Measurements from ENCODE around the gene EFHC2.

Gene EFHC2

GRCh38 chrX:44343412-44344141, at the start of gene EFHC2:
TSS of gene EFHC2 (minus strand) at chrX:44343672. CDS start at chrX:44343588, 84 bp downstream.
- no peak for DNase-seq (ENCODE audit: low spot score)

GRCh38 chrX:44392767-44393166, 49.3 kb upstream of the EFHC2 start:
- no peak for DNase-seq (ENCODE audit: low spot score)

GRCh38 chrX:44384688-44385338, 41.3 kb upstream of the EFHC2 start:
- DNase-seq (ENCODE audit: low spot score), result no peak

- DNase-seq (ENCODE audit: low spot score), result no peak
These were observed 39.4 kb upstream of the EFHC2 start for GRCh38 chrX:44382871-44383270.

GRCh38 chrX:44352758-44353157, 9.3 kb upstream of the EFHC2 start:
- DNase-seq (ENCODE audit: low spot score), result no peak

GRCh38 chrX:44349561-44349960, 6.1 kb upstream of the EFHC2 start:
- no peak for DNase-seq (ENCODE audit: low spot score)

GRCh38 chrX:44344687-44345086, 1.2 kb upstream of the EFHC2 start:
- no peak for DNase-seq (ENCODE audit: low spot score)

- DNase-seq (ENCODE audit: low spot score), result no peak
These were observed 722 bp upstream of the EFHC2 start for GRCh38 chrX:44344194-44344593.

- no peak for DNase-seq (ENCODE audit: low spot score)
These were observed 606 bp downstream of the EFHC2 start for GRCh38 chrX:44342866-44343265.

GRCh38 chrX:44338361-44338760, 5.1 kb downstream of the EFHC2 start:
- no peak for DNase-seq (ENCODE audit: low spot score)

GRCh38 chrX:44332437-44332836, 11.0 kb downstream of the EFHC2 start:
- no peak for DNase-seq (ENCODE audit: low spot score)

- DNase-seq (ENCODE audit: low spot score), result no peak
These were observed 13.2 kb downstream of the EFHC2 start for GRCh38 chrX:44330227-44330626.

GRCh38 chrX:44319550-44319949, 23.9 kb downstream of the EFHC2 start:
- no peak for DNase-seq (ENCODE audit: low spot score)

GRCh38 chrX:44317181-44317580, 26.3 kb downstream of the EFHC2 start:
- no peak for DNase-seq (ENCODE audit: low spot score)

- no peak for DNase-seq (ENCODE audit: low spot score)
These were observed 28.7 kb downstream of the EFHC2 start for GRCh38 chrX:44314808-44315207.

- no peak for DNase-seq (ENCODE audit: low spot score)
These were observed 29.2 kb downstream of the EFHC2 start for GRCh38 chrX:44314259-44314734.

- no peak for DNase-seq (ENCODE audit: low spot score)
These were observed 31.1 kb downstream of the EFHC2 start for GRCh38 chrX:44312421-44312820.

- DNase-seq (ENCODE audit: low spot score), result no peak
These were observed 33.2 kb downstream of the EFHC2 start for GRCh38 chrX:44310227-44310626.

GRCh38 chrX:44308869-44309268, 34.6 kb downstream of the EFHC2 start:
- DNase-seq (ENCODE audit: low spot score), result no peak

- DNase-seq (ENCODE audit: low spot score), result no peak
These were observed 37.1 kb downstream of the EFHC2 start for GRCh38 chrX:44306356-44306755.

- no peak for DNase-seq (ENCODE audit: low spot score)
These were observed 37.6 kb downstream of the EFHC2 start for GRCh38 chrX:44305921-44306320.

- no peak for DNase-seq (ENCODE audit: low spot score)
These were observed 40.4 kb downstream of the EFHC2 start for GRCh38 chrX:44303119-44303518.

GRCh38 chrX:44299177-44299576, 44.3 kb downstream of the EFHC2 start:
- no peak for DNase-seq (ENCODE audit: low spot score)
